Measurements from ENCODE around the gene YBEY. TPM values are rescaled to one million over a fixed set of nuclear protein-coding genes. Genes with fewer than 3 reads are reported as not detected.

Gene YBEY
- total RNA-seq, 2 experiments from 2014 or later = 16.4 to 17.7 TPM

- ChIA-PET POLR2A (interaction anchor here (0.6 to 0.7 kb wide), 2 partner anchors 12 to 136 kb away, joined by 3 to 4 read pairs; partner anchors contain the start of gene DIP2A), CTCF (interaction anchor here (0.9 to 1.1 kb wide), 3 partner anchors 15 to 350 kb away, joined by 3 read pairs; no protein-coding TSS in a partner anchor)
These were observed 36.4 kb downstream of the YBEY start for GRCh38 chr21:46322351-46323226.

GRCh38 chr21:46323227-46323709 is 37.1 kb downstream of the YBEY start:
- POLR2A ChIA-PET = interaction anchor here (0.7 kb wide), 1 partner anchor 12 kb away, joined by 4 read pairs; no protein-coding TSS in a partner anchor
- CTCF ChIA-PET = interaction anchor here (1.1 kb wide), 2 partner anchors 15 to 351 kb away, joined by 3 read pairs; no protein-coding TSS in a partner anchor

GRCh38 chr21:46323710-46324389 is 37.7 kb downstream of the YBEY start, which contains the start of the genes C21orf58 and PCNT:
C21orf58 (minus strand) TSS chr21:46323870; CDS start chr21:46322738, 1,132 bp downstream.
PCNT (plus strand) TSS chr21:46324156; CDS start chr21:46324229, 73 bp downstream.
- POLR2A ChIA-PET = interaction anchor here (0.5 kb wide), 1 partner anchor 49 kb away, joined by 3 read pairs; no protein-coding TSS in a partner anchor
- CTCF ChIA-PET = no interaction called here

GRCh38 chr21:46324390-46325072 is 38.4 kb downstream of the YBEY start:
- ChIA-PET CTCF (interaction anchor here (1.2 to 1.3 kb wide), 3 partner anchors 48 to 181 kb away, joined by 3 to 5 read pairs (median 3); no protein-coding TSS in a partner anchor), POLR2A (no interaction called here)

- ChIA-PET CTCF (interaction anchor here (0.7 to 1.3 kb wide), 5 partner anchors 13 to 182 kb away, joined by 3 to 5 read pairs (median 3); no protein-coding TSS in a partner anchor), POLR2A (no interaction called here)
These were observed 39.2 kb downstream of the YBEY start for GRCh38 chr21:46325073-46325912.

GRCh38 chr21:46326110-46326703 is 40.1 kb downstream of the YBEY start:
- POLR2A ChIA-PET = no interaction called here
- CTCF ChIA-PET = interaction anchor here (0.8 to 1.3 kb wide), 2 partner anchors 12 to 50 kb away, joined by 4 to 5 read pairs; no protein-coding TSS in a partner anchor

- ChIA-PET POLR2A (no interaction called here), CTCF (no interaction called here)
These were observed 41.6 kb downstream of the YBEY start for GRCh38 chr21:46327711-46328110.

- ChIA-PET CTCF (no interaction called here), POLR2A (interaction anchor here (0.6 kb wide), 1 partner anchor 43 kb away, joined by 3 read pairs; no protein-coding TSS in a partner anchor)
These were observed 42.0 kb downstream of the YBEY start for GRCh38 chr21:46328151-46328550.

- ChIA-PET CTCF (no interaction called here), POLR2A (no interaction called here)
These were observed 43.7 kb downstream of the YBEY start for GRCh38 chr21:46329796-46330195.

GRCh38 chr21:46334351-46335140 is 48.4 kb downstream of the YBEY start:
- CTCF ChIA-PET = interaction anchor here (0.7 kb wide), 1 partner anchor 365 kb away, joined by 5 read pairs; no protein-coding TSS in a partner anchor
- POLR2A ChIA-PET = no interaction called here

GRCh38 chr21:46336603-46337002 is 50.5 kb downstream of the YBEY start:
- CTCF ChIA-PET = interaction anchor here (1.0 kb wide), 1 partner anchor 37 kb away, joined by 3 read pairs; no protein-coding TSS in a partner anchor

GRCh38 chr21:46340998-46341397 is 54.9 kb downstream of the YBEY start:
- ChIA-PET CTCF (no interaction called here), POLR2A (no interaction called here)

More at GRCh38 chr21:46336603-46337002, 50.5 kb downstream of the YBEY start:
- POLR2A ChIA-PET = interaction anchor here (0.5 kb wide), 1 partner anchor 30 kb away, joined by 3 read pairs; no protein-coding TSS in a partner anchor

GRCh38 chr21:46344219-46344915 is 58.2 kb downstream of the YBEY start:
- ChIA-PET CTCF (interaction anchor here (0.9 kb wide), 1 partner anchor 79 kb away, joined by 4 read pairs; no protein-coding TSS in a partner anchor), POLR2A (no interaction called here)

- CTCF ChIA-PET = no interaction called here
- POLR2A ChIA-PET = no interaction called here
These were observed 59.7 kb downstream of the YBEY start for GRCh38 chr21:46345861-46346260.

GRCh38 chr21:46346296-46347202 is 60.4 kb downstream of the YBEY start:
- POLR2A ChIA-PET = no interaction called here
- CTCF ChIA-PET = no interaction called here

- CTCF ChIA-PET = no interaction called here
- POLR2A ChIA-PET = no interaction called here
These were observed 61.0 kb downstream of the YBEY start for GRCh38 chr21:46347203-46347550.
